IPS-18a (cell line): ENCODE data around the gene CADPS.

Source experiments
- H3K27ac ChIP-seq: one replicate; pipeline ENCODE4 v1.5.1; 2013; ENCODE audit warnings: low read length
- H3K27me3 ChIP-seq: one replicate; pipeline ENCODE4 v1.6.1; 2013; ENCODE audit warnings: mild to moderate bottlenecking, low read length; ENCODE audit not compliant: control insufficient read depth, insufficient read depth
- H3K36me3 ChIP-seq: one replicate; pipeline ENCODE4 v1.6.1; 2013; ENCODE audit warnings: low read depth, low read length; ENCODE audit not compliant: control insufficient read depth
- H3K4me1 ChIP-seq: one replicate; pipeline ENCODE4 v1.6.1; 2013; ENCODE audit warnings: low read depth, low read length; ENCODE audit not compliant: control insufficient read depth
- H3K4me3 ChIP-seq: one replicate; pipeline ENCODE4 v1.5.1; 2013; ENCODE audit warnings: low read length
- H3K9ac ChIP-seq: one replicate; pipeline ENCODE4 v1.6.1; 2013; ENCODE audit warnings: mild to moderate bottlenecking, low read length, moderate library complexity
- H3K9me3 ChIP-seq: one replicate; pipeline ENCODE4 v1.6.1; 2013; ENCODE audit warnings: low read depth, low read length; ENCODE audit not compliant: control insufficient read depth

The CADPS gene

DNA sequence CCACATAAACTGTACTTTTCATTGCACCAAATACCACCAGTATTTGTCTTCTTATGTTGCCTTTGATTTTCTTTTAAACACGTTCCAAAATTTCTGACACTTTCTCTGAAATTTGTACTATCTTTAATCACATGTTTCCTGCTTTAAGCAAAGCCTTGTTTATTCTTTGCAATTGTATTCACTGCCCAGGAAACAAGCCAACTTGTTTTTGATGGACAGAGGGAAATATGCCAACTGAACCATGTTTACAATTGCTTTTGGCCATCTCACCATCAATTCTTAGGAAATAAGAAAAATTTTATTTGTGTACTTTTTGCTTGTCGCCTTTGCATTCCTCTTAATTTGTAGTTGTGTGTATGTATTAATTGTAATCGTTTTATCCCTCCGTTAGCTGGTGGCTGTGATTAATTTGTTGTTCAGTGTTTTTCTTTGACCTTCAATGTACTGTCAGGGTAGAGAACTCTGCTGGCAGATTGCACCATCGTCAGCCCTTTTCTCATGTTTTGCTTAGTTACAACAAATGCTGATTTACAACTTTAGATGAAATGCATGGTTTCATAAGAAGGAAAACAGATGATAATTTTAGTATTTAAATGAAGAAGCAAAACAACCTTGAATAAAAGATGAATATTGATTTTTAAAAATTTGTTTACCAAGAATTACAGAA lies 482.5 kb downstream of the CADPS start:
- Histone ChIP-seq H3K9me3 (no peaks in the 10 kb centered on the region), H3K4me3 (no peak overlapping the region)

DNA sequence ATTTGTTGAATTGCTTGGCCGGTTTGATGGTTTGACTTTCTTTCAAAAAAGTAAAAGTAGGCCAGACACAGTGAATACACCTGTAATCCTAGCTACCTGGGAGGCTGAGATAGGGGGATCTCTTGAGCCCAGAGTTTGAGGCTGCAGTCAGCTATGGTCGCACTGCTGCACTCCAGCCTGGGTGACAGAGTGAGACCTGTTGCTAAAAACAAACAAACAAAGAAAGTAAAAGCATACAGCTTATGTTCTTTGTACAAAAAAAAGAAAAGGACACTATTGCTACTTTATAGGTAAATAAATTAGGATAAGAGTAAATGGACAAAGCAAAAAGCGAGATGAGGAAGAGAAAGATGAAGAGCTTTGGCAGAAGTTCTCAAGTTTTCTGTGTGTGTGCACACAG lies 488.0 kb downstream of the CADPS start:
- Histone ChIP-seq H3K9me3 (no peaks in the 10 kb centered on the region), H3K27me3 (peaks cover 8% of the 10 kb centered on the region), H3K36me3 (no peaks in the 10 kb centered on the region), H3K27ac (no peak overlapping the region), H3K4me1 (no peaks in the 10 kb centered on the region), H3K9ac (no peak overlapping the region), H3K4me3 (no peak overlapping the region)

More for the DNA sequence above, 482.5 kb downstream of the CADPS start:
- Histone ChIP-seq H3K4me1 (no peaks in the 10 kb centered on the region), H3K9ac (no peak overlapping the region), H3K27ac (no peak overlapping the region), H3K36me3 (no peaks in the 10 kb centered on the region), H3K27me3 (no peaks in the 10 kb centered on the region)

DNA sequence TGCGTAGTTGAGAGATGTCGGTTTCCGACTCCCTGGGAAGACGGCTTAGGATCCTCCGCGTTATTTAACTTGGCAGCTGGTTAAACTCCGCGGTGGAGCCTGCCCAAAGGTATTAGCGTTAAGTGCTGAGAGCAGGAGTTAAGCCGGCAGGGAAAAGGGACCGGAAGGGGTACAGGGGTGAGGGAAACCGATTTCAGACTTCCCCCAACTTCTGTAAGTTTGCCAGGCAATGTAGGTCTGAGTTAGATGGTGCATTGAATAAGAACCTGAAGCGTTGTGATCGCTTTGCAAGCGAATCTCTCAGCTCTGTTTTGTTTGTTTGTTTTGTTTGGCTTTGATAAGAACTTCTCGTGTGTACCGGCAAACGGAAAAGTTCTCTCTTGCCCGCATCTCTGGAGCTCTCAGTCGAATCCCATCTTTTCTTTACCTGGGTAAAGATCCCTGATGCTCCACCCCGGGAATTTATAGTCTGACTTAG lies 495.9 kb downstream of the CADPS start:
- peaks cover 87% of the 10 kb centered on the region for H3K27me3 ChIP-seq
- no peak overlapping the region for H3K27ac ChIP-seq
- no peaks in the 10 kb centered on the region for H3K36me3 ChIP-seq
- peaks cover 43% of the 10 kb centered on the region for H3K4me1 ChIP-seq
- H3K9ac ChIP-seq: no peak overlapping the region
- H3K9me3 ChIP-seq: no peaks in the 10 kb centered on the region
- H3K4me3 ChIP-seq: peak overlapping the region; percentile 3

DNA sequence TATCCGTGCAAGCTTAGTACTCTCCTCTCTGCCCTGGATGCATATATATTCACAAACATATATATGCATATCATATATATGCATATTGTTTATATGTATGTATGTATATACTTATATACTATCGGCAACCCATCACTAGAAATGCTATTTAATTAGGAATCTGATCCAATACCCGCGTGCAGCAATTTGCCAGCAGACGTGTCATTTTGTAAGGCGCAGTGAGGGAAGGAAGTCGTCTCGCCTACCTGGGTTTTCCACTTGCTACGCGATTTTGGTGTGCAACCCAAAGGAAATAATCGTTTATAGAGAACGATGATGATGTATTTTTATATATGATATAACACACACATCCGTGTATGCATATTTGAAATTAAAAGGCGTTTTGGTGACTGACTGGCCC lies 496.3 kb downstream of the CADPS start:
- no peak overlapping the region for H3K9ac ChIP-seq
- peaks cover 91% of the 10 kb centered on the region for H3K27me3 ChIP-seq
- no peaks in the 10 kb centered on the region for H3K36me3 ChIP-seq
- peak overlapping the region; percentile 3 for H3K4me3 ChIP-seq
- H3K27ac ChIP-seq: no peak overlapping the region
- H3K4me1 ChIP-seq: peaks cover 48% of the 10 kb centered on the region
- no peaks in the 10 kb centered on the region for H3K9me3 ChIP-seq

DNA sequence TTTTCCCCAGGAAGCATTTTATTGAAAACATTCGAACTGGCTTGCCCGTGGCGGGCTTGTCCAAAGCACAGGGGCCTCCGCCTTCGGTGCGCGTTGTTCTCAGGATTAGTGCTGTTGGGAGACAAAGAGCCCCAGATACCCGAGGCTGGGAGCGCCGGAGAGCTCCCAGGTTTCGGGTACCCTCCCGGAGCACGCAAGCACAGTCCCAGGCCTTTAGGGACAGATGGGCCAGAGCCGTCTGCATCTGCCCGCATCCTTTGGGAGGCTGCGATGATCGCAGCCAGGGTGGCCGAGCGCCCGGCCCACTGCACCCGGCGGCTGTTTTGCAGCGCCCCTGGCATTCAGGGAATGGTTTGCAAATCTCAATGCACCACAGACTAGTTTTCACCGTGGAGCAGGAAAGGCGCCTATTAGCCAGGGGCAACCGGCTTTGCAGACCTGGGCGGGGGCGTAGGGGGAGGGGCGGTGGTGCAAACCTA lies 496.9 kb downstream of the CADPS start:
- no peaks in the 10 kb centered on the region for H3K36me3 ChIP-seq
- H3K4me1 ChIP-seq: peaks cover 50% of the 10 kb centered on the region
- peaks cover 97% of the 10 kb centered on the region for H3K27me3 ChIP-seq
- no peaks in the 10 kb centered on the region for H3K9me3 ChIP-seq
- H3K4me3 ChIP-seq: peak overlapping the region; percentile 3
- H3K27ac ChIP-seq: no peak overlapping the region
- no peak overlapping the region for H3K9ac ChIP-seq

DNA sequence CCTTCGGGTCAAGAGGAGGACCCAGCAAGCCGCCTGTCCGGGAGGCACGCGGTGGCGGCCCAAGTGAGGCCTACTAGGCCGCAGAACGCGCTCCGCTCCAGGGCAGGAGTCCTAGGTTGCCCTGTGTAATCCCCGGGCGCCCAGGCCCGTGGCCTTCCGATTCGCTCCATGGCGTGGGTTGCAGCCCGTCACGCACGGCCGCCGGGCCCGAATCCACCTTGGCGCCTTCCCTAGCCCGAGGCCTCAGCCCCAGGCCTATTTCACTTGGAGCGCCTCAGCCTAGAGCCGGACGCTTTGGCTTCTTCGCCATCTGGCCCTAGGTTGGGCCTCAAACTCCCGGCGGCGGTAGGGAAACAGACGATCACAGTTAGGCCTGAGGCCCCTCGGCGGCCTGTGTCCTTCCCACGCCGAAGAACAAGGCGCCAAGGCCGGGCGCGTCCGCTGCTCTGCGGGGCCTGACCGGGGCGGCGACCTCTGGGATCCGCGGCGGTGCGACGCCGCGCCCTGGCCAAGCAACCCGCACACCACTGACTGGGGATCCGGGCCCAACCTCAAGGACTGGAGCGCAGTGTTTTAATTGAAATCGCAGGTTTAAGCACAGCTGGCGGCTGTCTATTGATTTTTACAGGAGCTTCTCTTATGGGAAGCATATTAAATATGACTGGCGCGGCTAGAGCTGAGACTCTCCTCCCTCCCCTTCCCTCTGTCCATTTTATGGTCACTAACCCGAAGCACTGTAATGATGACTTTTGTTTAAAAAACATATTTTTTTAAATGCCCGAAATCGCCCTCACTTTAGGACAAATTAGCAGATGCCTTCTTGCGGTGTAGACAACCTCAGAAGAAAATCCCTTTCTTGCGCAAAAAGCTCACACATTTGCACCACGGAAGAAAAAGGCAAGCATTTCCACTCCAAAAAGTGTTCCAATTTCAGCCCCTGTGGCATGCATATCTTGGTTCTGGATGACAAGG lies 498.0 kb downstream of the CADPS start:
- Histone ChIP-seq H3K9ac (no peak overlapping the region), H3K4me3 (no peak overlapping the region), H3K9me3 (no peaks in the 10 kb centered on the region), H3K27ac (no peak overlapping the region), H3K27me3 (peaks cover 100% of the 10 kb centered on the region), H3K4me1 (peaks cover 55% of the 10 kb centered on the region), H3K36me3 (no peaks in the 10 kb centered on the region)

DNA sequence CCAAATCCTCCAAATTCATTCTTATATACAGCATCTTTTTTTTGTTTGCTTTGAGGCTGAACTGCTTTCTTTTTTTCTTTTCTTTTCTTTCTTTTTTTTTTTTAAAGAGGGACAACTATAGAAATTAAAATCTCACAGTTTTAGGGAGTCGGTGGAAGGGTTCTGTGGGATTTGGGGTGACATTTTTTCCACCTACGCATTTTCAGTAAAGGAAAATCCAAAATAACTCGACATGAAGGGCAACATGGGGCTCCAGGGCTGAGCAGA lies 498.8 kb downstream of the CADPS start:
- H3K27me3 ChIP-seq: peaks cover 100% of the 10 kb centered on the region
- H3K4me3 ChIP-seq: no peak overlapping the region
- no peak overlapping the region for H3K27ac ChIP-seq
- H3K36me3 ChIP-seq: no peaks in the 10 kb centered on the region
- peaks cover 55% of the 10 kb centered on the region for H3K4me1 ChIP-seq
- no peak overlapping the region for H3K9ac ChIP-seq
- no peaks in the 10 kb centered on the region for H3K9me3 ChIP-seq

DNA sequence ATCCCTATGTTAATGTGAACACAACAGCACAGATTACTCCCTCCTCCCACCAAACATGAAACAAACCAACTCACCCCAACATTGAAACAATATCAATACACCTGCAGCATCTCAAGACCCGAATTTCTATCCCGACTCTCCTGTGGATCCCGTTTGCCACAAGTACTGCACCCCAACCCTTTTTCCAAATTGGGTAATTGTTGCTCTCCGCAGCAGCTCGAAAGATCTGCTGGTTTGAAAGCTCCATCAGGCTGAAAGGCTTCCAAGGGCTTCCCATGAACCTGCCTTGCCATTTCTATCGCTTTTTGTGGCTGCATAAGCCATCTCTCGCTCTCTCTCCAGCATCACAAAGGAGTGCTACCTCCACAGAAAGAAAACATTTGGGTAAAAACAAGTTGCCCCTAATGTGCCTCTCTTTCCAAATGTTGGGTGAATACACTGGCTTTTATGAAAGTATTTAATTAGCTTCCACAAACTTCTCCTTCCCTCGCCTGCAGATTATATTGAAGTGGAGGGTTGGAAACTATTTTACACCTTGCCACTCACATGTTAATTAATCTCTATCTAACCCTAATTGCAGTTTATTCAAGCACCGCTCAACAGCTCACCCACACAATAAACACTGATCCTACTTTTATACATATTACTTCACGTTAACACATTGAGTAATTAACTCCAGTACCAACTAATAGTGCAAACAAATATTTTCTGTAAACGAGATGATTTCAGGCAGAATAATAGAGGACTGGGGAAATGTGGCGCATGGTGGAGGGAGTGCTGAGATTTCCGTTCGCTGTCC lies 499.4 kb downstream of the CADPS start:
- H3K4me3 ChIP-seq: no peak overlapping the region
- H3K9ac ChIP-seq: no peak overlapping the region
- H3K36me3 ChIP-seq: no peaks in the 10 kb centered on the region
- H3K27ac ChIP-seq: no peak overlapping the region
- peaks cover 60% of the 10 kb centered on the region for H3K4me1 ChIP-seq
- peaks cover 100% of the 10 kb centered on the region for H3K27me3 ChIP-seq
- H3K9me3 ChIP-seq: no peaks in the 10 kb centered on the region

DNA sequence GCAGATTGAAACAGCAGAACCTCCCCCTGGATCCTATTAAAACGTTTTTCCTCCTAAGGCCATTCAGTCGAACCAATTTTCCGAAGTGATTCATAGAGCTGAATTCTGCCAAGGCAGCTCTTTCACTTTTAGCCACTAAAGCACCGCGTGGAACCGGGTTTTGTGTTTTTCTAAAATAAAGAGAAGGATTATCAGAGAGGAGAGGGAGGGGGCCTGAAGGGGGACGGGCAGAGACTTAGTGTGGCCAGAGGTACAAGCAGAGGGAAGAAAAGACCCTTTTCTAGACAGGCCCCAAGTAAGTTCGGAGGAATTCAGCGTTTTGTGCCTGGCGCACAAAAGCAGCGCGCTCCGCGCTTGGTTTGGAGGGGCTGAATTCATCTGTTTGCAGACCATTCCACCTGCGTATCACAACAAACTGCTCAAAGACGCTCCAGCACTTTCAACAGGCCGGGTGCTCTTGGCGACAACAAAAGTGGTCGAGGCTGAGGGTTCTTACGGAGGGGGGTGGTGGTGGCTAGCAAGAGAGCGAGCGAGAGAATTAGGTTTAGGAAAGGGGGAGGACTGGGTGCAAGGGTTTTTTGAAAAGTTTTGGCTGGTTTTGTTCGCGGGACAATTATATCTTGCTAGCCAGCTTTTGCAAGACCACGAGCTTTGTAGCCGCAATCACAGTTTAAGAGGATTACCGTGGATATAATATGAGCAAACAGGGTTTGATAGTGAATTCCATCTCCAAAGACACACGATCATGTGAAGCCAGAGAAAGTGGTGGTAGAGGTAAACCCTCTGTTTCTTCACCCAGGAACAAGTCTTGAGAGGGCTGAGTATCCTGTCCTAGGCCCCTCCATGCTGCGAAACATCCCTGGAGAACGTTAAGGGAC lies 500.6 kb downstream of the CADPS start:
- Histone ChIP-seq H3K9ac (no peak overlapping the region), H3K9me3 (no peaks in the 10 kb centered on the region), H3K36me3 (no peaks in the 10 kb centered on the region), H3K27me3 (peaks cover 100% of the 10 kb centered on the region), H3K27ac (no peak overlapping the region), H3K4me3 (peak overlapping the region; percentile 38), H3K4me1 (peaks cover 68% of the 10 kb centered on the region)

DNA sequence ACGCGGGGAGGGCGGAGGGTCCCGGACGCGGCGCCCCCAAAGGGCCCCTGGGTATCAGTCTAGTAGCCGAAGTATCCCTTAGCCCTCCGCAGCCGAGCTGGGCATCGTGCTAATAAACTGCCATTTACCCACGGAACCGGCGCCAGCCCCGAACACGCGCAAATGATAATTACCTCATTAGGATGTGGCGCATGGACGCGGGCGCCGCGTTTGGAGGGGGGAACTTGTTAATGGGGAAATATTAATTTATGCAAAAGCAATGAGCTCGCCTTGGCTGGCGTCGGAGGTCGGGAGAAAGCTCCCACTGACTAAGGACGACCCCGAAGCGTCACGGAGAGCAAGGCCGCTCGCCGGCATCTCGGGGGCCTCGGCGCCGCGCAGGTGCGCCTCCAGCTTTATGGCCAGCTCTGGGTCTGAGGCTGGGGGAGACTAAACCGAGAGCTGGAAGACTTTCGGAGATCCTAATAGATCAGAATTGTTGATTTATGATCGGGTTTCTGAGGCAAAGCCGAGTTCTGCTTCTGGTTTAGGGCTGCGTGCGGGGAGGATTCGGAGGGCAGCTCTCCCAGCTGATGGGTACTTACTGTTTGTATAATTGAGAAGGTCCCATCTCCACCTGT lies 501.4 kb downstream of the CADPS start:
- Histone ChIP-seq H3K36me3 (no peaks in the 10 kb centered on the region), H3K27me3 (peaks cover 100% of the 10 kb centered on the region), H3K27ac (no peak overlapping the region), H3K9ac (no peak overlapping the region), H3K4me1 (peaks cover 67% of the 10 kb centered on the region), H3K4me3 (peak overlapping the region; percentile 38), H3K9me3 (no peaks in the 10 kb centered on the region)
